HS-27A (cell line): ENCODE data around the gene TRIM25.

Experiments used
- DNase-seq: peaks from one replicate; pipeline ENCODE4 v3.0.0-alpha.2; 2012; ENCODE audit warnings: low read depth, missing footprints

TRIM25 gene

DNA sequence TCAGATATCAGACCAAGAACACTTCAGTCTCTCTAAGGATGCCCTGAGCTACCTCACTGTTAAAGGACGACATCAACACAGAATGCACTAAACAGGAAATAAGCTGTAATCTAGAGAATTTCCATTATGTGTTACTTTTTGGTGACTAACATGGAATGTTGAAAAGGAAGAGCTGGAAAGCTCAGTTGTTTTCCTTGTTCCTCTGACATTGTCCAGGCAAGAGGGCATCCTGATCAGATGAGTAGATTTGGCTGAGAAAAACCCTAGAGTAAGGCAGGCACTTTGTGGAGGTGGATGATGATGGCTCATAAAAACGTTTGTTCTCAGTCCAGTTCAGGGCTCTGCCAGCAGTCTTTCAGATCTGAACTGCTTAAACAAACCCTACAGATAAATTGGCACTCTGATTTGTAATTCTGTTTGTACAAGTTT is 45.9 kb downstream of the TRIM25 start:
- no peak for DNase-seq

DNA sequence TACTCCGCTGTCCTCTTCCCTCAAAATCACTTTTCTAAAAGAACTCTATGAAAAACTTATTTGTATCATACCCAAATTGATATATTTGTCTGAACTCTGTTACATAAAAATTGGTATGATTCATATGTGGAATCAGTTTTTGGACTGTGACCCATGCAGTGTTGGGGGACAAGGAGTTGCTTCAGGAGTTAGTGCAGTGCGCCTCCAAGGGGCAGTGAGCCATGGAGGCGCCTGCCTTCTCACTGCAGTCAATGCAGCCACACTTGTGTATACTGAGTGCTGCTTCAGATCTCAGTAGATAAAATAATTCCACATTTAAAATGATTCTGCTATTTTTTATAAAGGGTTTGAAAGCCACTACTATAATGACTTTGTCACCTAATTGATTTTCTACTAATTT is 47.4 kb downstream of the TRIM25 start:
- DNase-seq, result no peak

DNA sequence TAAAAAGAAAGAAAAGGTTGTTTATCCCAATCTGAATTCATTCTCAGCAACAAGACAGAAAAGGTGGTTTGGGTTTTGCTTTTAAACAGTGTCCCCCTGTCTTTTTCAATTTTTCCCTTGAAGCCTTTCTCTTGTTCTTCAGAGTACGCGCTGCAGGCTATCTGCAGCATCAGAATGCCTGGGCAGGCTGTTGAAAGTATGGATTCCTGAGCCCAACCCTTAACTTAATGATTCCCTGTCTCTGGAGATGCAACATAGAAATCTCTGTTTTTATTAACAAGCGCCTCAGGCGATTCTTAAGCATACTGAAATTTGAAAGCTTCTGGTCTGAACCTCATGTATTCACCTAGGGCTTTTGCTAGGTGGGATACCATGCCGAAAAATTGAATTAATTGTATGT is 47.8 kb downstream of the TRIM25 start:
- no peak for DNase-seq

DNA sequence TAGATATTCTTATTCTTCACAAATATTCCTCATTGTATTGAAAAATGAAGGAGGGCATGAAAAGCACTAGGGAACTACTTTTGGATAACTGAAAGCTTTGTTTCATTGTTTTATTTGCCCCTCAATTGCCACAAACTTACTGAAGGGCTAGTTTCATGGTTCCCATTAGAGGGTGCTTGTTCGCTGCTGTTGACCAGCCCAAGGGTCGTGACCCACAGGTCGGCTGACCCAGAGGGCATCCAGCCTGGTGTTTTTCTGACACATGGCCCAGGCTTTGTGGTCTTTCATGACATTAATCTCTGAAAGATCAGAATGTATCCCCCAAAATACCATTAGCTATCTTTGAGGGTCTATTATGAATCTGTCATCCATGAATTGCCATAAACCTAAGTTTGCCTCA is 49.9 kb downstream of the TRIM25 start:
- no peak for DNase-seq

DNA sequence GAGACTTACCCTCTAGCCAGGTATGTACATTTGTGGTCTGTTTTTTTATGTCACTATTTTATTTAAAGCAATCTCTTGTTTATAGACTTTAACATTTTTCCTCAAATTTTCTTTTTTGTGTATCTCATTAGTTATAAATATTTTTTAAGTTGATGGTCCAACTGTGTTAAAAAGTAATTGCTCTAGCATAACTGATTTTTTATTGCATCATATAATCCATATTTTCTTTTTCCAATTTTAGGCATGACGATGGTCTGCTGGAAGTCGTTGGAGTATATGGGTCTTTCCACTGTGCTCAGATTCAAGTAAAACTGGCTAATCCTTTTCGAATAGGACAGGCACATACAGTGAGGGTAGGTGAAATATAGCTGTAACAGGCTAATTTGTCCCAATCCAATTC is 52.0 kb downstream of the TRIM25 start:
- DNase-seq, result no peak

DNA sequence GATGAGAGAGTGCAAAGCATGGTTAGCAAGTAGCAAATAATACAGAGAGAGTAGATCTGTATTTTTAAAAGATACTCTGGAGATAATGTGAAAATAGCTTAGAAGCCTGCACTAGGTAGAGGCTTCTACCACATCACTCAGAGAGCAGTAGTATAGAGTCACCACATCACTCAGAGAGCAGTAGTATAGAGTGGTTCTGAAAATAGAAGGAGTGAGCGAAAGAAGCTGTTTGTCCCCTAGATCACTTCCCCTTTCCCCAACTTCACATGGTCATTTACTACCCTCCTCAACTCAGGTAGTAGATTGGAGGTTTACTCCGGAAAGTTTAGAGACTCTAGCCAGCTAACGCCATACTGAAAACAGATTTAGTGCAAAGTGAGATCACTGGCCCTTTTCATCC is 62.8 kb downstream of the TRIM25 start:
- DNase-seq, result no peak

DNA sequence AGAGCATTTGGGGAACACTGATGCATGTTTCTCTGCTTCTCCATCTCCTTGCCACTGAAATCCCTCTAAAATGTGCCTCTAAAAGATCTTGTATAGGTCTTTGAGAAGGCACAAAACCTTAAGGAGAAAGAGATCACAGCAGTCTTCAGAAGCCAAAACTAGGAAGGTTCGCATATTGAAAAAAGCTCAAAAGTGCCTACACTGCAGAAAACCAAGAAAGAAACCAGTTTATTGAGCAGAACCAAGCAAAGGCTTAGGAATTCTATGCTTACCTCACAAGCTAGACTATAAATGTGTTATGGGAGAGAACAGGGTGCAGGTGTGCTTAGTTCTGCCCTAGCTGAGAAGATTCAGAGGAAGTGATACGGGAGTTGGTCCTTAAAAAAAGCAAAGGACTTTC is 63.3 kb downstream of the TRIM25 start:
- DNase-seq, result no peak

DNA sequence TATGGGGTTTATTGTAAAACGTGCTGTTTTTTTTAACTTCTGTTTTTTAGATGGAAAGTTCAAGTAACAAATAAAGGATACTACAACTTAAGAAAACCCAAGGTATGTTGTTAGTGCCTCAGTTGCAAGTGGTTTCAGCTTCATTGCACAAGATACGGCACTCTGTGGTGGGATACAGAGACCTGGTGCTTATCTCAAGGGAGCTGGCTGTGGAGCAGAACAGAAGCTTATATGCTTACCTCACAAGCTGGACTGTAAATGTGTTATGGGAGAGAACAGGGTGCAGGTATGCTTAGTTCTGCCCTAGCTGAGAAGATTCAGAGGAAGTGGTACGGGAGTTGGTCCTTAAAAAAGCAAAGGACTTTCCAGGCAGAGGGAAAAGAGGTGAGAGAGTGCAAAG is 64.7 kb downstream of the TRIM25 start:
- DNase-seq, result no peak

DNA sequence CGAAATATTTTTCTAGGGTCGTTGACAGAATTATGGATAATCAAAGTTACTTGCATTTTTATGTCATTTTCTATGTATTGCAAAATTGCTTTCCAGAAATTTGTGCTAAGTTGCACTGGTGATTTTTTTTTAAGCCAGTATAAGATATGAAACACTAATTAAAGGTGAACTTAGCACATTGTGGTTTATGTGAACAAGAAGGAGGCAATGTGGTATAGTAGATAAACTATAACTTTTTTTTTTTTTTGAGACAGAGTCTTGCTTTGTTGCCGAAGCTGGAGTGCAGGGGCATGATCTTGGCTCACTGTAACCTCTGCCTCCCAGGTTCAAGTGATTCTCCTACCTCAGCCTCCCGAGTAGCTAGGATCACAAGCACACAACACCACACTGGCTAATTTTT is 66.7 kb downstream of the TRIM25 start:
- no peak for DNase-seq

DNA sequence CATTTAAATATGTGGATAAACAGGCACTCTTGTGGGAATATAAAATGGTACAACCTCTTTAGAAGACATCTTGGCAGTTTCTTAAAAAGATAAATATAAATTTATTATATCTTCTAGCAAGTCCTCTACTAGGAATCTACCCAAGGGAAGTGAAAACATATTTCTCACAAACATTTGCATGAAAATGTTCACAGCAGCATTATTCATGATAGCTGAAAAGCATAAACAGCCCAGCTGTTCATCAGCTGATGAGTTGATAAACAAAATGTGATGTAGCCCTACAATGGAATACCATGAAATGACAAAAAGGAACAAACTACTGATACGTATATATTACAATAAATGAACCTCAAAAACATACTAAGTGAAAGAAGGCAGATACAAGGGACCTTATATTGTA is 67.9 kb downstream of the TRIM25 start:
- no peak for DNase-seq

DNA sequence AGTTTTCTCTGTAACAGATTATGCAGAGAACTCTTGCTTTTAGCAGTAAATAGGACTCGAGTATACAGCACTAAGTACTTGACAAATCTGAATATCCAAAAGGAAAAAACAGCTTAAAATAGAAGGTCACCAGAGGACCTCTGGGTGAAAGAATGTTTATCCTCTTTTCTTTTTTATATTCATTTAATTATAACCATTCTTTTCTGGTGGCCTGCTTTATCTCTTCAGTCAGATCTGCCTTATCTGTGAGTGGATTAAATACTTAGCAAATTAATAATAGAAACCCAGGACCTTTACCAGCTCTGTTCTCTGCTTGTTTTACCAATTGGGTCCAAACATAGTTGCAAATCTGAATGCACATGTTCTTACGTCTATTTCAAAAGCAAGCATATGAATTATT is 71.3 kb downstream of the TRIM25 start:
- DNase-seq, result no peak

DNA sequence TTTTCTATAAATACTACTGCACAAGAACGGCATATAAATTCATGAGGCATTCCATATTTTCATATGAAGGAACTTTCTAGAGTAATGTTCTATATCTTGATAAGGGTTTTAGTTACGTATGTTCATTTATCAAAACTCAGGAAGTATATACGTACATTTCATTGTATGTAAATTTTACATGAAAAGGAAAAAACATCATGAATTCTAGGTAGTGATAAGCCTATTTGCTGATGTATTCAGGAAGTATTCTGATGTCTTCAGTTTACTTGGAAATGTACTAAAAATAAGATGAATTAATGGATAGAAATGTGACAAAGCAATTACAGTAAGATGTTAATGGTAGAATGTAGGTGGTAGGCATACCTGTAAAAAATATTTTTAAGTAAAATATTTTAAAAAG is 75.2 kb downstream of the TRIM25 start:
- no peak for DNase-seq
